Stimulated activated CD4-positive, alpha-beta T cell treated with anti-CD3 and anti-CD28 coated beads, Interleukin-1b, Interleukin-23, amount 100 ng/mL, for 1 hour (primary cell): ENCODE data around the gene DCAF4L1.
A peak's percentile ranks its signal among the peaks of the same experiment; 100 is the strongest.

ENCODE experiments used
- DNase-seq, 2 donors: peaks; one replicate each; pipeline ENCODE4 v3.0.0-alpha.2; 2020; ENCODE audit warnings: low read depth in 2 of 2

The DCAF4L1 gene

GRCh38 chr4:41990365-41991111 is 9.0 kb downstream of the DCAF4L1 start, which contains the start of gene SLC30A9:
SLC30A9 (plus strand) TSS chr4:41990530; CDS start chr4:41990652, 122 bp downstream.
- DNase-seq, result peak; percentile 73 to 78

DNA sequence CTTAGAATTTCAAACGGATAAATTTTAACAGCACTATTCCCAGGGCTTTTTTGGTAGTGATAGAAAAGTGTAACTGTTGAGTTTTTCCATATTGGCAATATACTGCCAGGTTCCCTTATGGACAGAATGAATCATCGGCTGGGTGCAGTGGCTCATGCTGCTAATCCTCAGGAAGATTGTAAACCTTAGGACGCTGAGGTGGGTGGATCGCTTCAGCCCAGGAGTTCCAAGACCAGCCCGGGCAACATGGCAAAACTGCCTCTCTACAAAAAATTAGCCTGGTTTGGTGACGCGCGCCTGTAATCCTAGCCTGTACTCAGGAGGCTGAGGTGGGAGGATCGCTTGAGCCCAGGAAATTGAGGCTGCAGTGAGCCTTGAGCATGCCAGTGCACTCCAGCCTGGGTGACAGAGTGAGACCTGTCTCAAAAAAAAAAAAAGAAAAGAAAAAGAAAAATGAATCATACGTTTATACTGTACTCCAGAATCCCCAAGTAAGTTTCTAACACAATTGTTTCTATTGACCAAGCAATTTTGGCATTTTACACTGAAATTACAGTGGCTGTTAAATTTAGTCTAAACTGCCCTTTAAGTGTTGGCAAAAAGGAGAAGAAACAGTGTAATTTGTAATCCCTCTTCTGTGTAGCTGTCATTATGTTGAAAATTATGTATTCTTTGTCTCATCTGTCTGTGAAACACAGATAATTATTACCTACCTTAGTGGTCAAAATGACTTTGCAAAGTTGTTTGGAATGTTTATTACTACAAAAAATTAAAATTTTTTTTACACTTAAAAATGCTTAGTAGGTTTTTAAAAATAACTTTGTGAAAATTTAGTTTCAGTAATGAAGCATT is 10.6 kb downstream of the DCAF4L1 start:
- DNase-seq, result no peak

GRCh38 chr4:41992967-41993857 is 11.7 kb downstream of the DCAF4L1 start:
- no peak for DNase-seq

GRCh38 chr4:41994461-41994985 is 13.0 kb downstream of the DCAF4L1 start:
- no peak for DNase-seq

- no peak for DNase-seq
Measured at GRCh38 chr4:41998019-41998418, 16.5 kb downstream of the DCAF4L1 start.

- no peak for DNase-seq
Measured at GRCh38 chr4:41999321-41999720, 17.8 kb downstream of the DCAF4L1 start.

DNA sequence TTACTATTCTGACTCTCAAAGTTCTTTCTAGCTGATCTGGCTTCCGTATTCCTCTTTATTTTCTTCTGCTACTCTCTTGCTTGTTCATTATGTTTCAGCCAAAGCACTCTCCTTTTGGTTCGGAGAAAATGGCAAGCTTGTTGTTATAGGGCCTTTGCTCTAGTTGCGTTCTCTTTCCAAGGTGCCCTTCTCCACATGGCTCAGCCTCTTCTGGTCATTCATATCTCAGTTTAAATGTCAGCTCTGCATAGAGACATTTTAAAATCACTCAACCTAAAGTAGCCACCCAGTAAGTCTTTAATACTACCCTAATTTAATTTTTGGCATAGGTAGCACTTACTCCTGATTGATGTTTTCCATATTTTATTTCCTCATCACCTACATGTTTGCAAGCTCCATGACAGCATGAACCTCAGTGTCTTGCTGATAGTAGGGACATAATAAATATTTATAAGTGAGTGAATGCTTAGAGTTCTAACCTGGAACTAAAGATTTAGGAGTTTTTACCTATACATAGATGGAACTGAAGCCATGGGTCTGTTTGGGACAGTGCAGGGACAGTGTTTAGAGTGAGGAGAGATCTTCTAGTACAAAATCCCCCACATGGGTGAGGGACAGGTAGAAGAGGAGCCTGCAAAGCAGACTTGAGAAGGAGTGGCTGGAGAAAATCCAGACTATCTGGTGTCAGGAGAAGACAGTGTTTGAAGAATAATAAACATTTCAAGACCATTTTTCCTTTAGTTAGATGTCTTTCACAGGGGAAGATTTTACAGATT is 26.6 kb downstream of the DCAF4L1 start:
- no peak for DNase-seq

GRCh38 chr4:42015438-42015837 is 33.9 kb downstream of the DCAF4L1 start:
- DNase-seq, result no peak

GRCh38 chr4:42018451-42018850 is 36.9 kb downstream of the DCAF4L1 start:
- DNase-seq, result no peak
